ENCODE data around the gene CBY2.
"Not testable (repeated sequence)": the region's sequence is repeated elsewhere in the genome, so short reads cannot be mapped to it uniquely, and the experiment has no call there.

Gene CBY2

DNA sequence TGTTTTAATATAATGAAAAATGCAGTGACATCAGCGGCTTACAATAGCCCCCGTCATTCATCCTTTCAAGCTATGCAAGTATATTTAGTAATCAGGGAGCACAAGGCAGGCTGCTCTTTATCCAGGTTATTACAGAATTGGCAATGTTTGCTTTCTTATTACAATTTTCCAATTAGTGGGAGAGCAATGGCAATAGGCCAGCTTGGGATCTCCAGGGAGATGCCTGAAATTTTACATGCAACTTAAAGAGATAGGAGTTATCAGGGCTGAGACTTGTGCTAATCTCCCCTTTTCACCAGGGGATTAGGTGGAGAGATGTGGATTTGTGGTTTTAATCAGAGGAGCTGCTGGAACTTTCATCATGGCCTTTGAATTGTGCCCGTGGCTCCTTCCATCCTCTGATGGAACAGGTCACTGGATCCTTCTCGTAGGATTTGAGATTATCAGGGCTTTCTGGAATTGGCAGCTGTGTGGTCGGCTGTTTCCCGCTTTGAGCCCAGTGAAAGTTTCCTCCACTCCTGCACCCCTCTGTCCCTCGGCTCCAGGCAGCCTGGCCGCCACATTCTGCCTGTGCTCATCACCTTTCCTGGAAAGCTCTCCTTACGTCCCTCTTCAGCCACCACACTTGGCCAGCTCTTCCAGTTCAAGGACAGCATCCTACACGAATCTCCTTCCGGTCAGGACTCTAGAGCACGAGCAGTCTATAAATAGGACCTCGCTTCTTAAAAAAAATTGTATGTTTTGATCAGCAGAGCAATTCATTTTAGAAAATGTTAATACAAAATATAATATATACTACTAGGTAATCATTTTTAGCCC lies 47.0 kb downstream of the CBY2 start:
- DNase-seq (ENCODE audit: low read depth), result no peak

DNA sequence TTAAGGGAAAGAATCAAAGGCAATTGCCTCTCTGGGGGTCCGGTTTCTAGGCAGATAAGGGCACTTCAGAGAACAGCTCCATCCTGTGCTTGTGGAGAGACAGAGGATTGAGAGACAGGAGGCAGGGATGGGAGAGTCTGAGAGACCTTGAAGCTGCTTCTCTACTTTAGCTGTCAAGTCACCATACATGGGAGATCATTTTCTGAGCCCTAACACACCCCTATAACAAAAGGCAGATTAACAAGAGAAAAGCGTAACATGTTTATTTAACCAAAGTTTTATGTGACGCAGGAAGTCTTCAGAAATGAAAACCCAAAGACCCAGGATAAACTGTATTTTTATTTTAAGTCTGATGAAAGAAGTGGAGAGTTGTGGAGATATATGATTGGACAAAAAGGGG lies 48.4 kb downstream of the CBY2 start:
- no peak for DNase-seq (ENCODE audit: low read depth)

DNA sequence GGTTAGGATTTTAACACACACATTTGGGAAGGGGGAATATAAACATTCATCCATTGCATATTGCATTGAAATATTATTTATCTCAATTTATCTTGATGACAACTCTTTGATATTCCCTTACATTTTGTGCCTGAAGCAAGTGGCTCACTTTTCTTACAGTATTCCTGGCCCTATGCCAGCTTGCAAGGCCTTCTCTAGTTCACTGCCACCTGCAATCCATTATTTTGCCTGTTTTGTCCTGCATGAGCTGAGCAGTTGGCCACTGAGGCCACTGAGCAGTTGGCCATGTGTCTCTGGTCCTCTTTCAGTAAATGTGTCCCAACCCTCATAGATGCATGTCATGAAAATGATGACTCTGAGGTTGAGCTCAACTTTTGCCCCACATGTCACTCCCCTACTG lies 49.8 kb downstream of the CBY2 start:
- DNase-seq (ENCODE audit: low read depth), result no peak

DNA sequence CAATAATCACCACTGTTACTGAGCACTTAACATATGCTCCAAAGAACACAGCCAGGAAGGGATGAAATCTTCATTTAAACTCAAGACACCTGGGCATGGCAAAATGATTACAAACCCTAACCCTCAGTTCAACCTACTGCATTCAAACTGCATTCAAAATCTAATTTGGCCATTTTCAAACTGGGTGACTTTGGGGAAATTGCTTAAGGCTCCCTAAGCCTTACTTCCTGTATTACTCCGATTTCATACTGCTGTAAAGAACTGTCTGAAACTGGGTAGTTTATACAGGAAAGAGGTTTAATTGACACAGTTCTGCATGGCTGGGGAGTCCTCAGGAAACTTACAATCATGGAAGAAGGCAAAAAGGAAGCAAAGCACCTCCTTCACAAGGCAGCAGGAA lies 50.4 kb downstream of the CBY2 start:
- DNase-seq (ENCODE audit: low read depth), result no peak

DNA sequence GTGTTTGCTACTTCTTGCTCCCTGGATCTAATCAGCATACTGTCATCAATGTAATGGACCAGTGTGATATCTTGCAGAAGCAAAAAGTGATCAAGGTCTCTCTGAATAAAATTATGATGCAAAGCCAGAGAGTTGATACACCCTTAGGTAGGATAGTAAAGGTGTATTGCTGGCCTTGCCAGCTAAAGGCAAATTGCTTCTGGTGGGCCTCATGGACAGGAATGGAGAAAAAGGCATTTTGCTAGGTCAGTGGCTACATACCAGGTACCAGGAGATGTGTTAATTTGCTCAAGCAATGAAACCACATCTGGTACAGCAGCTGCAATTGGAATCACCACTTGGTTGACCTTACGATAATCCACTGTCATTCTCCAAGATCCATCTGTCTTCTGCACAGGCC lies 54.4 kb downstream of the CBY2 start:
- not testable (repeated sequence) for DNase-seq (ENCODE audit: low read depth)

DNA sequence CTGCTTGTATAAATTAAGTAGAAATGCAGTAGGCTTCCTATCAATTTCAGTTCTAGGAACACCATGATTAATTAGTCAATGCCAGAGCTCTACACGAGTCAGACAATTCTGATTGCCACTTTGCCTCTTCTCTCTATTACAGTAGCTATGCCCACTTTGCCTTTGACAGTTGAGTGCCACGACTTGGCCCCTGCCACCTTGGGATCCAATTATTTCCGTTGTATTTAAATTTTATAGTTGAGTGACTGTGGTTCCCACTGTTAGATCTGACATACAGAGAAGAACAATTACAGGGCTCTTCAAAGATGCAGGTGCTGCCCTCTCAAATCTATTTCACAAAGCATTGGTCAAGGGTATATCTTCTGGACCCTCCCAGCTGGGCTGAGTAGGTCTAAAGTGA lies 55.5 kb downstream of the CBY2 start:
- DNase-seq (ENCODE audit: low read depth), result not testable (repeated sequence)

DNA sequence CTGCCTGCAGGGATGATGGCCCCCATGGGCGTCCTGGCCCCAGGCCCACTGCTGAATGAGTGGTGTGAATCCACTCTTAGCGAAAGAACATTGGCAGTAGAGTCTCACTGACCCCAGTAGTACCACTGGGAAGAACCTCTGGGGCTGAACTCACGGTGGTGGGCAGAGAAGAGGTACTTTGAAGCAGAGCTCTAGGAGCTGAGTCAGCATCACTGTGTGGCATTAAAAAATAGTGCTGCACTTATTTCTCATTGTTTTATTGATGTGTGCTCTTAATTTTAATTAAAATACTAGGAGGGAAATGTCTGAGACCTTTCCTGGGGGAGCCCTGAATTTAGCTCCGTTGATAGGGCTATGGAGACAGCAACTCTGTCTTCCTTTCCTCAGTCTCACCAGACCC lies 61.3 kb downstream of the CBY2 start:
- no peak for DNase-seq (ENCODE audit: low read depth)
